CMK (cell line): ENCODE results near the gene TMEM132E.

ENCODE experiments used
- DNase-seq: peaks from one replicate; pipeline ENCODE4 v3.0.0-alpha.2; 2010; ENCODE audit warnings: low read depth

Gene TMEM132E

GRCh38 chr17:34665819-34666763 is 86.7 kb downstream of the TMEM132E start:
- DNase-seq: no peak

- no peak for DNase-seq
Observed at GRCh38 chr17:34667656-34668055, 88.3 kb downstream of the TMEM132E start.

GRCh38 chr17:34668206-34668605 is 88.8 kb downstream of the TMEM132E start:
- no peak for DNase-seq

- DNase-seq: no peak
Observed at GRCh38 chr17:34669511-34669910, 90.1 kb downstream of the TMEM132E start.

GRCh38 chr17:34670618-34671017 is 91.2 kb downstream of the TMEM132E start:
- no peak for DNase-seq

- no peak for DNase-seq
Observed at GRCh38 chr17:34671191-34671590, 91.8 kb downstream of the TMEM132E start.

- DNase-seq: no peak
Observed at GRCh38 chr17:34672176-34672785, 92.9 kb downstream of the TMEM132E start.

GRCh38 chr17:34673516-34673915 is 94.1 kb downstream of the TMEM132E start:
- no peak for DNase-seq

GRCh38 chr17:34673995-34674890 is 94.9 kb downstream of the TMEM132E start:
- no peak for DNase-seq

- DNase-seq: no peak
Observed at GRCh38 chr17:34675143-34675542, 95.8 kb downstream of the TMEM132E start.

- no peak for DNase-seq
Observed at GRCh38 chr17:34675605-34676004, 96.2 kb downstream of the TMEM132E start.

- no peak for DNase-seq
Observed at GRCh38 chr17:34680151-34680550, 100.8 kb downstream of the TMEM132E start.

GRCh38 chr17:34682305-34682704 is 102.9 kb downstream of the TMEM132E start:
- DNase-seq: no peak

- no peak for DNase-seq
Observed at GRCh38 chr17:34683390-34683789, 104.0 kb downstream of the TMEM132E start.
